ENCODE measurements around the gene ARHGEF4.

Gene ARHGEF4

DNA sequence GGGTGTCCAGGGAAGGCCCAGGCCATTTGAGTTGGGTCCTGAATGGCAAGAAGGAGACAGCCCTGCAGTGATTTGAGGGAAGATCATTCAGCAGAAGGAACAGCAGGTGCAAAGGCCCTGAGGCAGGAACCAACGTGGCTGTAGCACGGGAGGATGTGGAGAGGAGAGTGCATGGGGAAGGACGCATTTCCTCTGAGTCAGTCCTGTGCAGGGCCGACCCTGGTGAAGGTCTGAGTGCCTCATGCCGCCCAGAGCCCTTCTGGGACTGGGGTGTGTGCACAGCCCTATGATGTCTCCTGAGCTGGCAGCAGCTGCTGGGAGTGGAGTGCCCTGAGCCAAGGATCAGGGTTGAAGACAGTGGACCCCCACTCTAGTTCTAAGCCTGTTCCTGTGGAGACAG is 17.9 kb upstream of the ARHGEF4 start:
- no peak for DNase-seq

DNA sequence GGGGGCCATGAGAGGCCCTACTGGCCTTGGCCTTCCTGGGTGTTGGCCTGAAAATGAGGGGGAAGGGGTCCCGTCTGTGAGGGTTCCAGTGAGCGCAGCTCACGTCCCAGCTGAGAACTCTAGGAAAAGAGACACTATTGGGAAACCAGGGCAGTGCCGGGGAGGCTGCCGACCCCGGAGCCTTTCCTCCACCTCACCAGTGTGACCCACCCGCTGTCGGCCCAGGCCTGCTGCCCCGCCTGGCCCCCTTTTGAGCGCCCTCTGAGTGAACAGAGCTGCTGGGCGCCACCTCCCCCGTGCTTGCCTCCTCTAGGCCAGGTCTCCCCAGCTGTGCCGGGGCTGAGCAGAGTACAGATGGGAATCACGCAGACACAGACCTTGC is 17.5 kb upstream of the ARHGEF4 start:
- no peak for DNase-seq

DNA sequence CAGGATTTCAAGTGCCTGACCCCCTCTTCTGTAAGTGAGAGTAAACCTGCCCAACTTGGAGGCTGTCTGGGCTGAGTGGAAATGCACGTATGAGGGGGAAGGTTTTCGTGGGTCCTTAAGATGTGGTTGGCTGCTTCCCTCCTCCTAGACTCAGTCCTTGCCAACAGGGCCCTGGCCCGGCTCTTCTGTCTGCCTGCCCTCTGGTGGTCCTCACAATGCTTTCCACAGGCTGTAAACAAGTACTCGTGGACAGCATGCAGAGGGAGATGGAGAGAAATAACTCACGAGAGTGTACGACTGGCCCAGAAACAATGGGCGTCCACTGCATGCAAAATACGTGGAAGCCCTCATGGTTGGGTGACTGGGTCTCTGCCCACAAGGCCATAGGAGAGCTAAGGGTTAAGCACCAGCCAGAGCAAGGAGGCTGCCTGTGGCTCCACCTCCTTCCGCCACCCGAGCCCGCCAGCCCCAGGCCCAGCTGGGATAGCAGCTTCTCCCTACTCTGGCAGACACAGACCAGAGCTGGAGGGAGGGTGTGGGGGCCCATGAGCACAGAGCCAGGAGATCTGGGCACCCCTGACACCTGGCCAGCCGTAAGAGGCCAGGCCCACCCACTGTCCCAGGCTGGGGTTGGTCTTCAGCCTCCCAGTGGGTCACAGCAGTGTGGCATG is 17.0 kb upstream of the ARHGEF4 start:
- no peak for DNase-seq

DNA sequence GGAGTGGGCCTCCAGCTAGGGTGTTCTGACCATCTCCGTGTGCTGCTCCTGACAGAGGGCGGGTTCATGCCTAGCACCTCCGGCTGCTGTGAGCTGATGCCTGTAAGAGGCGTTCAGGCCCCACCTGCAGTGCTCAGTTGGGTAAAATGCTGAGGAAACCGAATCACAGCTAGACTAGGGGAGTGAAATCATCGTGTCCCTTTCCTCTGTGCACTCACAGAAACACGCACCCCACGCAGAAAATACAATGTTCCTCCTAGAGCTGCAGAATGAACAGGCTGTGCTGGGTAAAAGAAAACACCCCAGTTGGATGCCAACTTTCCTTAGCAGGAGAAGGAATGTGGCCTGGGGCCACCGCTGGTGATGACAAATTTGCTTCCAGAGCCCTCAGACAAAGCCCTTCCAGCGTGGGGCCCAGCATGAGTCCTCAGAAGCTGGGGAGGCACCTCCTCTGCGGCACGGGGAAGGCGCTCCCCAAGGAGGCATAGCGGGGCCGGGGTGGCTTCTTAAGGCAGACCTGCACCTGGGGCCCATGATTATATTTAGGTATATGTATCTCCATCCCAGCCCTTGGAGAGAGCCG is 16.3 kb upstream of the ARHGEF4 start:
- DNase-seq = no peak

DNA sequence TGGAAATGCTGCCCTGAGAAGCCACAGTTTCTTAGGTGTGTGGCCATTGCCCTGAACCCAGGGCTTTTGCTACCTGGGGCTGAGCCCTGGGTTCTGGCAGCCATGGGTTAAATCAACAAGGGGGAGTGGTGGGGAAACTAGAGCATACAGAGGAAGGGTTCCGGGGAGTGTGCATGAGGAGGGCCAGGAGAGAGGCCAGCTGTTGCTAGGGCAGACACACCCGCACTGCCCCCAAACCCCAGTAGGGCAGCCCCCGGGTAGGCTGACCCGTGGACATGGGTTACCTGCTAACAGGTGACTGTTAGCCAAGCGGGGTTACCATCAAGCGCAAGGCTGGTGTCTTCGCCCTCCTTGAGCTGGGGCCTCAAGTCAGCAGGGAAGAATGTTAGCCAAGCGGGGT is 14.8 kb upstream of the ARHGEF4 start:
- DNase-seq = no peak

DNA sequence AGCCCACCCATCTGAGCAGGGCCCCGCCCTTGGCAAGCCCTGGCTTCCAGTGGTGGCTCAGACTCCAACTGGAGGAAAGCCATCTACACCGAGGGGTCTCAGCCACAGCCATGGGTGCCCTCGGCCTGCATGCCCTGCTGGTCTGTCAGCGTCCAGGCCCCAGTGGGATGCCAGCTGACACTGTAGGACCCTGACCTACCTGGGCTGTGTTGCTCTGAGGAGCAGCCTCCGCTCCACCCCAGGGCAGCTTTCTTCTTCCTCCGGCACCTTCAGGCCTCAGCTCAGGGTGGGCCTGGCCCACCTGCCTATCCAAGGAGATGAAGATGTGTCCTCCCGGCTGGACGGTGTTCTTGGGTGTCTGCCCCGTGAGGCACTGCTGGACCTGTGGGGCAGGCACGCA is 13.9 kb upstream of the ARHGEF4 start:
- DNase-seq = no peak

DNA sequence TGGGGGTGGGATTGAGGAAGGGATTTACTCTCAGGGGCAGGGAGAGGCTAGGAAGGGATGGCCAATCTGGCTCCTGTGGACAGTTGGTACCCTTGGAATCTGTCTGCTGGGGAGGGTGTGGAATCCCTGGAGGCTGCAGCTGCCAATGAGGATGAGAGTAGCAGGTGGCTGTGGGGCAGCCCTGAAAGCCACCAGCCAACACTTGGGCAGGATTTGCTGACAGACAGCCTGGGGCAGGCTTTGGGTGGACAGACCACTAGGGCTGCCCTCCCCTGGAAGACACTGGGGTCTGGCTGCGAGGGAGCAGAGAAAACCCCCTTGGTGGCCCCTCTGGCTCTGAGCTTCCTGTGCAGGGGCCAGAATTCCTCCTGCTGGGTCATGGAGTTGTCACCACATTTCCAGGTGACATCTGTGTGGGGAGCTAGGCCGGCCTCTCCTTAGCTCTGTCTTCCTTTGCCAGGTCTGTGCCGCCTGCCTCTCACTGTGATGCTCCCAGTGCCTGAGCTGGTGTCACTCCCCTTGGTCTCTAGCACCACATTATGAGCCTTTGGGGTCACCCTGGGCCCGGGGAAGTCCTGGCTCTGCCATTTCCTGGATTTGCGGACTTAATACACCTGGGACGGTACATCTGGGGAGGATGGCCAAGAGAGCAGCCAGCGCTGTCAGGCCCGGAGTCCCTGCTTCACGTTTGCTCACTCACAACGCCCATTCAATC is 13.4 kb upstream of the ARHGEF4 start:
- no peak for DNase-seq

GRCh38 chr2:130823886-130824491 is 12.7 kb upstream of the ARHGEF4 start:
- no peak for DNase-seq

DNA sequence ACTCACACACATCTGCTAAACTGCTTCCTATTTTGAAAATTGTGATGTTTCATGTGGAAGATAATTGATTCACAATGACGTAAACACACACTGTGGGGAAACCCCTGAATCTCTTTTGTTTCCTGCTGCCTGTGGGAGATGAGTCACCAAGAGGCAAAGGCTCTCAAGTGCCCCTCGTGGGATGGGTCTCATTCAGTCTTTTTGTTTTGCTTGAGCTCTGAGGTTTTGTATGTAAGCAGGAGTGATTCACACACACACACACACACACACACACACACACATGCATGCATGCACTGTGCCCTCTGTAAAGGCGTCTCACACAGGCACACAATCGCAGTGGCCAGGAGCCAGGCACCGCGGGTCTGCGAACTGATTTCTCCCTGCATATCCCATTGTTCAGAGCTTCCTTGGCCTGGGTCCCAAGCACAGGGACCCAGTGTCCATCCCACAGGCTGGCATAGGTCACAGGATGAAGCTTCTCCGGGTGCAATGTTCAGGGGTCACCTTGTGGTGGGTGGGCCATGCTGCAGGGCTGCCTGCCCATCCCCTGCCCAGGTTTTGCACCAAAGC is 12.1 kb upstream of the ARHGEF4 start:
- DNase-seq = peak; percentile 69

- no peak for DNase-seq
Measured at GRCh38 chr2:130825231-130825965, 11.3 kb upstream of the ARHGEF4 start.

GRCh38 chr2:130825966-130826253 is 10.8 kb upstream of the ARHGEF4 start:
- DNase-seq = no peak

- no peak for DNase-seq
Measured at GRCh38 chr2:130826419-130826818, 10.3 kb upstream of the ARHGEF4 start.

DNA sequence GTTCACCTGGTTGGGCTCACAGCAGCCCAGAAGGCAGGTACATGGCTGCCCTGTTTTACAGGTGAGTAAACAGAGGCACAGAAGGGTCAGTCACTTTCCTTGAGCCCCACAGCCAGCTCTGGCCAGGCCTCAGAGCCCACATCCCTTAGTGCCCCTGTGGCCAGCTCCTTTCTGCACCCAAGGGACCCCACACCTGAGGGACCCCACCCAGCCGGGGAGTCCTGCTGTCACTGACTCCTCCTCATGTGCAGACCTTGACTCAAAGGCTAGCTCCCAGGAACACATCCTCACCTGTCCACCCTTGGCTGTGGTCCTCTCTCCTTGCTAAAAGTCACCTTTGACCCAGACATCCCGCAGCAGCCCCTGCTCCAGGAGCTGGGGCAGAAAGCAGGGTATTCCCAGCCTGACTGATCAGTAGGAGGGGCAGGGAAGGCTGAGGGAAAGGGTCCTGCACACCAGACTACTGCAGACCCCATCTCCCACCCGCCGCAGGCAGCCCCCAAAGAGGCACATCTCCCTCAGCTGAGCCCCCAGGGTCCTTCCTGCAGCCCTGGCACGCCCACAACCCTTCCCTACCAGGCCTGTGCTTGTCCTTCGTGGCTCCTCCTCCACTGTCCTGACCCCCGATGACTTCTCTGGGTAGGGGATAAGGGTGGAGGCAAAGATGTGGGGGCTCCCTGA is 9.8 kb upstream of the ARHGEF4 start:
- DNase-seq = no peak

DNA sequence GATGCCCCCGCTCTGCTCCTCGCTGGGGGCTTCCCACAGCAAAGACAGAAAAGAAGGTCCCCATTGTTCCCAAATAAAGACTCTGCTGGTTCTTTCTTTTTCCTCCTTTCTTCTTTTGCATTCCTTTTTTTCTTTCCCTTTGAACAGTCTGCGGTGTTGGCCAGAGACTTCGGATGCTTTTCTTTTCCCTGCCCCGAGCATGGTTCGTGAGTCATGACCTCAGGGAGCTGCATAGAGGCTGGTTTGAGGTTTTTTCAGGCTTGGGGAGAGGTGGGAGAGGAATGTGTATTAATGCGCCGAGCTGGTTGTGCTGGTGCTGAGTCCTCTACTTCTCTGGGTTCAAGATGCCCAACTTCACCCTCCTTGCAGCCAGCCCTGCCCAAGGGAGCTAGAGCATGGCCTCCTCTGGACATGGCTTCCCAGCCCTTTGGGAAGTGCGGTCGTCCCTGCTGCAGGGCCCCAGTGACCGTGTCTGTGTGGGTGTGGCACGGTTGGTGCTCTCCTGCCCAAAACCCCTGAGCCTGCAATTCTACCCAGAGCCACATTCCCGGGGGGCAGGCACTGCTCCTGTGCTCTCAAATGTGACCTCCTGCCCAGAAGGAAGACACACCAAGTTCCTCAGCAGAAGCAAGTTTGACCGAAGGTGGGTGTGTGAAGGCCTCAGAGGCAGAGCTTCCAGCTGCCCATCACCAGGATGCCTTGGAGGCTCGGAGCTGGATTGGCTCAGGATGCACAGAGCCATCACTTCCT is 9.0 kb upstream of the ARHGEF4 start:
- DNase-seq = no peak

DNA sequence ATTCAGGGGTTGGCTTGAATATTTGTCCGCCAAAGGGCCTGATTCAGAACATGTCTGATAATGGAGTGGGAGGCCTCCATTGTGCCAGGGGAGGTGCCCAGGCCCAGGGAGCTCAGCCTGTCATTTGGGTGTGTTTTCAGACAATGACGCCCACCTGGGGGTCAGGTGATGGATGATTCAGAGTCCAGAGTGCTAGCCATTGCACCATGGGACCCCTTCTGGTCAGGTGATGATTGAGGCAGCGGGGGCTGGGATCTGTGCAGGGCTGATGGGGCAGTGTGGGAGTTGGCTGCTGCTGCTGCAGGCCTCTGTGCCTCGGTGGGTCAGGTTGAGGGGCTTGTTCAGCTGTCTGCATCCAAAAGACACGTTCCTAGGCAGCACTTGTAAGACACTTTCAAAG is 8.3 kb upstream of the ARHGEF4 start:
- DNase-seq = no peak

DNA sequence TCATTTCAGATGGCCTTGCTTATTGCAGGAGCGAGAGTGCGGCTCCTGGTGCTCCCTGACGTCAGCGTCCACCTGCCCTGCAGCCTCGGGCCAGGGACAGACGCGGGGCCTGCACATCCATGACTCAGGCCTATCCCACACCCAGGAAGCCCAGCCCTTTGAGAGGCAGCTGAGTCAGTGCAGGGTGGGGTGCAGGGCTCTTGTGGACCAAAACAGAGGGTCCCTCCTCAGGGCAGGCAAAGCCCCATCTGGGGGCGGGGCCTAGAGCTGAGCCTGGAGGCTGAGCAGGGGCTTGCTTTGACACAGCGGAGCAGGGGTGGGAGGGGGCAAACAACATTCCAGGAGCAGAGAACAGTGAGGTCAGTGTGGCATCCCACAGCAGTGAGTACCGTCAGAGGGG is 7.7 kb upstream of the ARHGEF4 start:
- no peak for DNase-seq

DNA sequence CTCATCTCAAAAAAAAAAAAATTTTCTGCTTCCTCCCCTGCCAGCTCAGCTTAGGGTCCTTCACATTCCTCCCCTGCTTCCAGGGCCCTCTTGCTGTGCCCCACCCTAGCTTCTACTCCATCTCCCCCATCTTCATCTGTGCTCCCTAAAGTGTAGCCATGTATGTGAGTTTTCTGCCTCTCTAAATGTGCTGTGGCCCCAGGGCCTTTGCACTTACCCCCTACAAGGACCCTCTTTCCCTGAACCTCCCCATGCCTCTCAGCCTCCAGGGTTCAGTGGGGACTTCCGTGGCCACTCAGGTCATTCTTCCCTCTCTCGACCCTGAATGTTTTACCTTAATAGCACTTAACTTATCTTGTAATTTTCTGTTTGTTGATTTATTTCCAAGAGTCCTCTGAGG is 6.2 kb upstream of the ARHGEF4 start:
- DNase-seq = no peak

DNA sequence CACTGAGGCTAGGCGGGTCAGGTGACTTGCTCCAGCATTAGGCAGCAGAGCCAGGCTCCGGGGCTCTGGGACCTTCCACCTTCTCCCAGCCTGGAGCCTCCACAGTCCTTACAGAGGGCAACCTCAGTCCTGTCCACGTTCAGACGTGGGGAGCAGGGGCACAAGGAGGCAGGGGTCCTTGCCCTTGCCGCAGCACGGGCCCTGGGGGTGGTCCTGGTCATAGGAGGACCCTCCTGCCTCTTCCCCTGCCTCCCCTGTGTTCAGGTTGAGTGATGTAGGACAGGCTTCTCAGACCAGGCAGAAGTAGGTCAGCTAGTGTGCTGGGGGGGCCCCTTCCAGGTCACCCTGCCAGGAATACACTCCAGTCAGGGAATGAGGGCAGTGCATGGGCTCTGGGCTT is 5.4 kb upstream of the ARHGEF4 start:
- no peak for DNase-seq

- no peak for DNase-seq
Measured at GRCh38 chr2:130832296-130832940, 4.3 kb upstream of the ARHGEF4 start.

DNA sequence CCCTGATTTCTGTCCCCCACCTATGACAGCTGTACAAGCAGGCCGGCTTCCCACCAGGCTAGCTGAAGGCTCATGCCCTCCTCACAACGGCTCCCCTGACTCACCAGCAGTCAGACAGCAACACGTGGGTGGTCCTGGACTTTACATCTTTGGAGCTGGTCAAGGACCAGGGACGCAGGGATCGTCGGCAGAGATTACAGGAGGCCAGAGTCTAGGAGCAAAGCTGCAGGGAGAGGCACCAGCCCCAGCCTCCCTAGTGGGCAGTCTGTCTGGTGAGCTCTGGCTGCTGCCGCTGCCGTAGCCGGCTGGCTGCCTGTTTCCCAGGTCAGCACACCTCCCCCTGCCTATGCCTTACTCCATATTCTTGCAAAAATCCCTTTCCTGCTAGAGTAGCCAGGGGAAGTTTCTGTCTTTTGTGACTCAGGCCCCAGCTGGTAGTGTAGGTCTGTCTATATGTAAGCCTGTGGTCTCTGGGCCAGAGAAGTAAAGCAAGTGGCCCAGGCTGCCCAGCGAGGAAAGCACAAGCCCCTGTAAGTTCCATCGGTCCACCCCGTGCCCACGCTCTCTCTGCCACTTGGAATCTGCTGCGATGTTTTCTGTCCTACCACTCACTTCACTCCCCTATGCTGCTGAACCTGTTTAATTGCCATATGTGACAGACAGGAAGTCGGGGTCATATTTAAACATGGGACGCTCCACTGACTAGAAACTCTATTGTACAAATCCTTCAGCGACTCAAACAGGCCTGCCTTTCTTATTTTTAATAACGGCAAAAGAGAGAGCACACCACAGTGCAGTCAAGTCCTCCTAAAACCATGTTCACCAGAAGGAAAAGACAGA is 2.4 kb upstream of the ARHGEF4 start:
- DNase-seq = no peak
